Activated effector memory CD4-positive, alpha-beta T cell treated with Interleukin-2 at 50 U/mL for 16 hours (primary cell): ENCODE measurements around the gene PRDM8.
A peak's percentile ranks its signal among the peaks of the same experiment; 100 is the strongest.

Experiments
- DNase-seq: peaks from one replicate; pipeline ENCODE4 v3.0.0-alpha.2; 2020

The PRDM8 gene

GRCh38 chr4:80202190-80202711, 4.9 kb downstream of the PRDM8 start:
- peak; percentile 70 for DNase-seq

- DNase-seq = peak; percentile 51
Observed at GRCh38 chr4:80202741-80203553, 5.6 kb downstream of the PRDM8 start.

GRCh38 chr4:80204433-80205011, 7.2 kb downstream of the PRDM8 start:
- no peak for DNase-seq

GRCh38 chr4:80206111-80206510, 8.8 kb downstream of the PRDM8 start:
- DNase-seq = no peak

GRCh38 chr4:80206521-80207171, 9.3 kb downstream of the PRDM8 start:
- no peak for DNase-seq

GRCh38 chr4:80207172-80207583, 9.9 kb downstream of the PRDM8 start:
- no peak for DNase-seq

GRCh38 chr4:80207664-80208063, 10.4 kb downstream of the PRDM8 start:
- no peak for DNase-seq

- no peak for DNase-seq
Observed at GRCh38 chr4:80208610-80209339, 11.5 kb downstream of the PRDM8 start.

- no peak for DNase-seq
Observed at GRCh38 chr4:80209340-80209701, 12.0 kb downstream of the PRDM8 start.

GRCh38 chr4:80210549-80210948, 13.2 kb downstream of the PRDM8 start:
- DNase-seq = no peak

- DNase-seq = no peak
Observed at GRCh38 chr4:80213117-80213815, 16.0 kb downstream of the PRDM8 start.

- no peak for DNase-seq
Observed at GRCh38 chr4:80215449-80216052, 18.2 kb downstream of the PRDM8 start.

- no peak for DNase-seq
Observed at GRCh38 chr4:80216100-80216761, 18.9 kb downstream of the PRDM8 start.

- DNase-seq = no peak
Observed at GRCh38 chr4:80219301-80220025, 22.2 kb downstream of the PRDM8 start.

GRCh38 chr4:80220711-80221110, 23.4 kb downstream of the PRDM8 start:
- no peak for DNase-seq

GRCh38 chr4:80221161-80221560, 23.9 kb downstream of the PRDM8 start:
- no peak for DNase-seq

GRCh38 chr4:80225595-80225994, 28.3 kb downstream of the PRDM8 start:
- DNase-seq = no peak

GRCh38 chr4:80226094-80226493, 28.8 kb downstream of the PRDM8 start:
- no peak for DNase-seq

GRCh38 chr4:80228460-80228859, 31.2 kb downstream of the PRDM8 start:
- DNase-seq = no peak

GRCh38 chr4:80229128-80229527, 31.8 kb downstream of the PRDM8 start:
- no peak for DNase-seq

GRCh38 chr4:80229590-80229989, 32.3 kb downstream of the PRDM8 start:
- no peak for DNase-seq
